ENCODE results near the gene WIF1. TPM values are rescaled to one million over a fixed set of nuclear protein-coding genes. Genes with fewer than 3 reads are reported as not detected.

The WIF1 gene

GRCh38 chr12:65010437-65010836 lies 110.7 kb downstream of the WIF1 start:
- H3K18ac ChIP-seq (ENCODE audit: low read length): no peak overlapping the region
- no peak overlapping the region for H3K4ac ChIP-seq (ENCODE audit: low read depth, low read length)
- no peaks in the 10 kb centered on the region for H3K79me2 ChIP-seq (ENCODE audit: control insufficient read depth, insufficient read depth, low read length)
- no peak overlapping the region for H2BK120ac ChIP-seq (ENCODE audit: low read depth, low read length)
- H3K9ac ChIP-seq (ENCODE audit: low read length): no peak overlapping the region
- H3K56ac ChIP-seq (ENCODE audit: low read length): no peak overlapping the region
- H2BK15ac ChIP-seq (replicated peaks; ENCODE audit: low read depth): peak overlapping the region; percentile 57
- no peak overlapping the region for H2AK5ac ChIP-seq (ENCODE audit: low read length)
- H3K23ac ChIP-seq (ENCODE audit: low read length): no peak overlapping the region
- no peak for DNase-seq
- no peak overlapping the region for H2BK5ac ChIP-seq (ENCODE audit: low read length)
- H4K8ac ChIP-seq (ENCODE audit: low read depth, low read length): peak overlapping the region; percentile 28
- H3K27ac ChIP-seq (ENCODE audit: low read depth, low read length): no peak overlapping the region
- H3K4me2 ChIP-seq (ENCODE audit: low read length): no peak overlapping the region
- no peak overlapping the region for H4K5ac ChIP-seq (ENCODE audit: low read length)
- H3K4me1 ChIP-seq (ENCODE audit: control insufficient read depth, low read depth, low read length): no peaks in the 10 kb centered on the region
- H3K79me1 ChIP-seq (ENCODE audit: low read length): no peaks in the 10 kb centered on the region
- no peak overlapping the region for H3K4me3 ChIP-seq (ENCODE audit: low read length)
- H3K36me3 ChIP-seq (ENCODE audit: control insufficient read depth, insufficient read depth, low read length): no peaks in the 10 kb centered on the region
- no peaks in the 10 kb centered on the region for H3K27me3 ChIP-seq (ENCODE audit: insufficient read depth, low read length, poor library complexity)
- WGBS (ENCODE audit: extremely low coverage, insufficient coverage, low lambda C conversion rate): no CpG with 5 or more reads among the region's 2 CpGs

GRCh38 chr12:65005716-65006115 lies 115.4 kb downstream of the WIF1 start:
- no peak overlapping the region for H2BK15ac ChIP-seq (replicated peaks; ENCODE audit: low read depth)
- H3K18ac ChIP-seq (ENCODE audit: low read length): no peak overlapping the region
- no peaks in the 10 kb centered on the region for H3K79me1 ChIP-seq (ENCODE audit: low read length)
- H4K5ac ChIP-seq (ENCODE audit: low read length): no peak overlapping the region
- no peaks in the 10 kb centered on the region for H3K4me1 ChIP-seq (ENCODE audit: control insufficient read depth, low read depth, low read length)
- no peak overlapping the region for H2BK120ac ChIP-seq (ENCODE audit: low read depth, low read length)
- H3K27ac ChIP-seq (ENCODE audit: low read depth, low read length): no peak overlapping the region
- no peak overlapping the region for H4K8ac ChIP-seq (ENCODE audit: low read depth, low read length)
- no CpG with 5 or more reads among the region's 2 CpGs for WGBS (ENCODE audit: extremely low coverage, insufficient coverage, low lambda C conversion rate)
- H2AK5ac ChIP-seq (ENCODE audit: low read length): no peak overlapping the region
- H3K56ac ChIP-seq (ENCODE audit: low read length): no peak overlapping the region
- H3K23ac ChIP-seq (ENCODE audit: low read length): no peak overlapping the region
- no peak for DNase-seq
- no peak overlapping the region for H3K9ac ChIP-seq (ENCODE audit: low read length)
- no peak overlapping the region for H3K4ac ChIP-seq (ENCODE audit: low read depth, low read length)
- no peak overlapping the region for H3K4me2 ChIP-seq (ENCODE audit: low read length)
- no peaks in the 10 kb centered on the region for H3K36me3 ChIP-seq (ENCODE audit: control insufficient read depth, insufficient read depth, low read length)
- no peak overlapping the region for H3K4me3 ChIP-seq (ENCODE audit: low read length)
- H2BK5ac ChIP-seq (ENCODE audit: low read length): no peak overlapping the region
- no peaks in the 10 kb centered on the region for H3K79me2 ChIP-seq (ENCODE audit: control insufficient read depth, insufficient read depth, low read length)
- H3K27me3 ChIP-seq (ENCODE audit: insufficient read depth, low read length, poor library complexity): no peaks in the 10 kb centered on the region

- no peak overlapping the region for H3K4me2 ChIP-seq (ENCODE audit: low read length)
- H3K79me2 ChIP-seq (ENCODE audit: control insufficient read depth, insufficient read depth, low read length): no peaks in the 10 kb centered on the region
- H4K5ac ChIP-seq (ENCODE audit: low read length): no peak overlapping the region
- no peak overlapping the region for H3K56ac ChIP-seq (ENCODE audit: low read length)
- peaks cover 2% of the 10 kb centered on the region for H3K4me1 ChIP-seq (ENCODE audit: control insufficient read depth, low read depth, low read length)
- no peak overlapping the region for H2BK5ac ChIP-seq (ENCODE audit: low read length)
- H3K79me1 ChIP-seq (ENCODE audit: low read length): no peaks in the 10 kb centered on the region
- no peak overlapping the region for H3K23ac ChIP-seq (ENCODE audit: low read length)
- no peak overlapping the region for H3K9ac ChIP-seq (ENCODE audit: low read length)
- no peak overlapping the region for H3K4ac ChIP-seq (ENCODE audit: low read depth, low read length)
- no CpG with 5 or more reads among the region's 1 CpG for WGBS (ENCODE audit: extremely low coverage, insufficient coverage, low lambda C conversion rate)
- H2BK120ac ChIP-seq (ENCODE audit: low read depth, low read length): no peak overlapping the region
- H3K36me3 ChIP-seq (ENCODE audit: control insufficient read depth, insufficient read depth, low read length): no peaks in the 10 kb centered on the region
- H2AK5ac ChIP-seq (ENCODE audit: low read length): no peak overlapping the region
- H3K27me3 ChIP-seq (ENCODE audit: insufficient read depth, low read length, poor library complexity): no peaks in the 10 kb centered on the region
- no peak overlapping the region for H3K4me3 ChIP-seq (ENCODE audit: low read length)
- H3K18ac ChIP-seq (ENCODE audit: low read length): no peak overlapping the region
- no peak for DNase-seq
- H4K8ac ChIP-seq (ENCODE audit: low read depth, low read length): no peak overlapping the region
- no peak overlapping the region for H3K27ac ChIP-seq (ENCODE audit: low read depth, low read length)
- no peak overlapping the region for H2BK15ac ChIP-seq (replicated peaks; ENCODE audit: low read depth)
Observed at GRCh38 chr12:65004270-65004669, 116.8 kb downstream of the WIF1 start.

Small RNAs within 50 kb of the gene (small RNA-seq; reads per million reads assigned to genes)
- not detected for gene RNU6-166P (ENCODE audit: insufficient read depth)
